ENCODE data around the gene DISC1. TPM values are rescaled to one million over a fixed set of nuclear protein-coding genes. Genes with fewer than 3 reads are reported as not detected.

DISC1 gene
- total and polyA plus RNA-seq, 2 donors (not counting 1 experiment from before 2014, with no cell fraction given) = 2.7 to 4.3 TPM

GRCh38 chr1:231767471-231767870 is 140.9 kb downstream of the DISC1 start:
- Histone ChIP-seq H3K27me3 (replicated peaks in 1 of 4; ENCODE audit: control extremely low read depth in 1 of 4, control insufficient read depth in 3 of 4, insufficient read depth in 4 of 4, low read length in 3 of 4) (no peaks in the 10 kb centered on the region), H3K9me3 (ENCODE audit: control extremely low read depth in 1 of 3, control insufficient read depth in 2 of 3, insufficient read depth in 1 of 3, low read length in 2 of 3) (no peaks in the 10 kb centered on the region), H4K20me1 (ENCODE audit: control insufficient read depth, insufficient read depth, low read length, poor library complexity, severe bottlenecking) (no peaks in the 10 kb centered on the region), H3K4me3 (ENCODE audit: control extremely low read depth in 1 of 5, extremely low read depth in 1 of 5, insufficient read depth in 1 of 5, low read depth in 2 of 5, low read length in 4 of 5) (no peak overlapping the region), H3K27ac (ENCODE audit: low read length in 2 of 2) (no peak overlapping the region), H3K9ac (ENCODE audit: low read length) (no peak overlapping the region), H2AFZ (ENCODE audit: insufficient read depth, low read depth, low read length, poor library complexity, severe bottlenecking) (no peak overlapping the region), H3K79me2 (ENCODE audit: control insufficient read depth, insufficient read depth, low read length) (no peaks in the 10 kb centered on the region), H3K4me1 (ENCODE audit: control insufficient read depth in 2 of 2, insufficient read depth in 2 of 2, low read length in 2 of 2) (no peaks in the 10 kb centered on the region), H3K36me3 (replicated peaks in 1 of 2; ENCODE audit: control extremely low read depth in 1 of 2, control insufficient read depth in 1 of 2, extremely low read depth in 1 of 2, insufficient read depth in 2 of 2, low read length in 1 of 2) (peaks cover 2 to 3% of the 10 kb centered on the region in 2 experiments), H3K4me2 (replicated peaks; ENCODE audit: low read depth, low read length, poor library complexity, severe bottlenecking) (no peak overlapping the region)
- no peaks in the 10 kb centered on the region for H3K4me1 Mint-ChIP-seq
- TF ChIP-seq EZH2 (IDR thresholded peaks at IDR 0.05; ENCODE audit: borderline replicate concordance, insufficient read depth, low read depth, low read length, poor library complexity, severe bottlenecking) = no peak
- no peak for TF ChIP-seq CTCF (IDR thresholded peaks at IDR 0.05)
- CTCF ChIA-PET = interaction anchor here (3.3 kb wide), 1 partner anchor 11 kb away, joined by 19 read pairs; no protein-coding TSS in a partner anchor
- DNase-seq (no peak), ATAC-seq (ENCODE audit: low read depth) (no peak)
- no peaks in the 10 kb centered on the region for H3K9me3 Mint-ChIP-seq (ENCODE audit: insufficient read depth)
- WGBS (ENCODE audit: insufficient coverage) = 91% methylated on average over 1 of the region's 4 CpGs
- POLR2A ChIA-PET = no interaction called here
- H3K4me3 Mint-ChIP-seq = no peak overlapping the region
- intact Hi-C loops (cut with micrococcal nuclease) = no loop called here
- no peaks in the 10 kb centered on the region for H3K27me3 Mint-ChIP-seq
- no peak overlapping the region for H3K27ac Mint-ChIP-seq

GRCh38 chr1:231768416-231768815 is 141.8 kb downstream of the DISC1 start:
- ChIA-PET POLR2A (no interaction called here), CTCF (no interaction called here)
- no CpG with 5 or more reads among the region's 1 CpG for WGBS (ENCODE audit: insufficient coverage)
- Histone ChIP-seq H2AFZ (ENCODE audit: insufficient read depth, low read depth, low read length, poor library complexity, severe bottlenecking) (no peak overlapping the region), H3K4me2 (replicated peaks; ENCODE audit: low read depth, low read length, poor library complexity, severe bottlenecking) (no peak overlapping the region), H3K27me3 (replicated peaks in 1 of 4; ENCODE audit: control extremely low read depth in 1 of 4, control insufficient read depth in 3 of 4, insufficient read depth in 4 of 4, low read length in 3 of 4) (no peaks in the 10 kb centered on the region), H4K20me1 (ENCODE audit: control insufficient read depth, insufficient read depth, low read length, poor library complexity, severe bottlenecking) (no peaks in the 10 kb centered on the region), H3K4me1 (ENCODE audit: control insufficient read depth in 2 of 2, insufficient read depth in 2 of 2, low read length in 2 of 2) (no peaks in the 10 kb centered on the region), H3K27ac (ENCODE audit: low read length in 2 of 2) (no peak overlapping the region), H3K9ac (ENCODE audit: low read length) (no peak overlapping the region), H3K9me3 (ENCODE audit: control extremely low read depth in 1 of 3, control insufficient read depth in 2 of 3, insufficient read depth in 1 of 3, low read length in 2 of 3) (no peaks in the 10 kb centered on the region), H3K36me3 (replicated peaks in 1 of 2; ENCODE audit: control extremely low read depth in 1 of 2, control insufficient read depth in 1 of 2, extremely low read depth in 1 of 2, insufficient read depth in 2 of 2, low read length in 1 of 2) (peaks cover 2 to 5% of the 10 kb centered on the region in 2 experiments), H3K79me2 (ENCODE audit: control insufficient read depth, insufficient read depth, low read length) (no peaks in the 10 kb centered on the region), H3K4me3 (ENCODE audit: control extremely low read depth in 1 of 5, extremely low read depth in 1 of 5, insufficient read depth in 1 of 5, low read depth in 2 of 5, low read length in 4 of 5) (no peak overlapping the region)
- no peak for TF ChIP-seq CTCF (IDR thresholded peaks at IDR 0.05)
- TF ChIP-seq EZH2 (IDR thresholded peaks at IDR 0.05; ENCODE audit: borderline replicate concordance, insufficient read depth, low read depth, low read length, poor library complexity, severe bottlenecking) = no peak
- H3K4me3 Mint-ChIP-seq = no peak overlapping the region
- H3K9me3 Mint-ChIP-seq (ENCODE audit: insufficient read depth) = no peaks in the 10 kb centered on the region
- H3K4me1 Mint-ChIP-seq = no peaks in the 10 kb centered on the region
- DNase-seq (no peak), ATAC-seq (ENCODE audit: low read depth) (no peak)
- H3K27me3 Mint-ChIP-seq = no peaks in the 10 kb centered on the region
- intact Hi-C loops (cut with micrococcal nuclease) = no loop called here
- no peak overlapping the region for H3K27ac Mint-ChIP-seq
